Astrocyte (in vitro differentiated cells and primary cell): Measurements from ENCODE around the gene PEAR1. TPM values are rescaled to one million over a fixed set of nuclear protein-coding genes. Genes with fewer than 3 reads are reported as not detected.
A peak's percentile ranks its signal among the peaks of the same experiment; 100 is the strongest.

Source experiments
- DNase-seq: peaks from one replicate; pipeline ENCODE4 v3.0.0-alpha.2; 2010; ENCODE audit warnings: low read depth
- FAIRE-seq: peaks from 2 replicates; lab custom pipeline; 2011; peaks lifted over from hg19 to GRCh38; lab: Jason Lieb, UNC
- H2AFZ ChIP-seq: 2 replicates; pipeline ENCODE4 v1.6.0; 2012; ENCODE audit warnings: low read depth, low read length, inconsistent platforms
- H3K27ac ChIP-seq: 2 replicates; pipeline ENCODE4 v1.5.1; 2011; ENCODE audit warnings: low read depth, low read length, inconsistent platforms
- H3K27me3 ChIP-seq: 2 replicates; pipeline ENCODE4 v1.6.0; 2011; ENCODE audit warnings: low read length, inconsistent platforms; ENCODE audit not compliant: insufficient read depth
- H3K36me3 ChIP-seq: 2 replicates; pipeline ENCODE4 v1.5.1; 2011; ENCODE audit warnings: low read length, inconsistent platforms; ENCODE audit not compliant: insufficient read depth
- H3K4me1 ChIP-seq: 2 replicates; pipeline ENCODE4 v1.5.1; 2011; ENCODE audit warnings: low read length, inconsistent platforms; ENCODE audit not compliant: insufficient read depth
- H3K4me2 ChIP-seq: 2 replicates; pipeline ENCODE4 v1.6.0; 2012; ENCODE audit warnings: low read length, inconsistent platforms
- H3K4me3 ChIP-seq: 2 replicates; pipeline ENCODE4 v1.5.1; 2011; ENCODE audit warnings: low read depth, mild to moderate bottlenecking, low read length, inconsistent platforms; ENCODE audit not compliant: insufficient read depth
- H3K79me2 ChIP-seq: 2 replicates; pipeline ENCODE4 v1.6.0; 2012; ENCODE audit warnings: mild to moderate bottlenecking, low read length, inconsistent platforms; ENCODE audit not compliant: insufficient read depth
- H3K9ac ChIP-seq: 2 replicates; pipeline ENCODE4 v1.6.0; 2012; ENCODE audit warnings: mild to moderate bottlenecking, low read length, inconsistent platforms
- H3K9me3 ChIP-seq: 2 replicates; pipeline ENCODE4 v1.5.1; 2012; ENCODE audit warnings: low read depth, mild to moderate bottlenecking, low read length, inconsistent platforms; ENCODE audit not compliant: insufficient read depth
- H4K20me1 ChIP-seq: 2 replicates; pipeline ENCODE4 v1.6.0; 2012; ENCODE audit warnings: low read length, inconsistent platforms; ENCODE audit not compliant: insufficient read depth
- H3K27ac Mint-ChIP-seq: one replicate; pipeline ENCODE4 v1.8.0; 2021; ENCODE audit warnings: mild to moderate bottlenecking, mixed read lengths; ENCODE audit not compliant: unreplicated experiment
- H3K27me3 Mint-ChIP-seq: one replicate; pipeline ENCODE4 v1.8.0; 2021; ENCODE audit warnings: low read depth, mixed read lengths; ENCODE audit not compliant: unreplicated experiment
- H3K36me3 Mint-ChIP-seq: one replicate; pipeline ENCODE4 v1.8.0; 2021; ENCODE audit warnings: low read depth, mixed read lengths; ENCODE audit not compliant: unreplicated experiment
- H3K4me1 Mint-ChIP-seq: one replicate; pipeline ENCODE4 v1.8.0; 2021; ENCODE audit warnings: low read depth, mixed read lengths; ENCODE audit not compliant: unreplicated experiment
- H3K4me3 Mint-ChIP-seq: one replicate; pipeline ENCODE4 v1.8.0; 2021; ENCODE audit warnings: mild to moderate bottlenecking, moderate library complexity, mixed read lengths; ENCODE audit not compliant: unreplicated experiment
- H3K9me3 Mint-ChIP-seq: one replicate; pipeline ENCODE4 v1.8.0; 2021; ENCODE audit warnings: mild to moderate bottlenecking, mixed read lengths; ENCODE audit not compliant: unreplicated experiment
- CTCF ChIP-seq: IDR thresholded peaks from 2 replicates; pipeline ENCODE4 v1.5.1; 2011; ENCODE audit warnings: low read depth, mild to moderate bottlenecking, inconsistent platforms, low read length, moderate library complexity; ENCODE audit not compliant: insufficient read depth
- EZH2 ChIP-seq: IDR thresholded peaks from 2 replicates; pipeline ENCODE4 v1.6.1; 2012; ENCODE audit warnings: mild to moderate bottlenecking, low read length, inconsistent platforms; ENCODE audit not compliant: insufficient read depth
- total RNA-seq: library from RNA; stranded (reverse); gene quantifications from 2 replicates; pipeline ENCODE4 v1.2.1, GENCODE V29; 2021

Gene PEAR1
- total RNA-seq, 1 donor from 2014 or later = 17.3 TPM

GRCh38 chr1:156931211-156931952 is 37.9 kb downstream of the PEAR1 start:
- H3K27ac Mint-ChIP-seq = no peak overlapping the region
- Histone ChIP-seq H2AFZ (no peak overlapping the region), H3K27ac (no peak overlapping the region), H3K79me2 (no peaks in the 10 kb centered on the region), H3K4me3 (no peak overlapping the region), H3K4me2 (peak overlapping the region; percentile 45), H4K20me1 (no peaks in the 10 kb centered on the region), H3K4me1 (peaks cover 5% of the 10 kb centered on the region), H3K36me3 (no peaks in the 10 kb centered on the region), H3K9me3 (no peaks in the 10 kb centered on the region), H3K27me3 (peaks cover 7% of the 10 kb centered on the region), H3K9ac (no peak overlapping the region)
- H3K4me1 Mint-ChIP-seq = peaks cover 5% of the 10 kb centered on the region
- peaks cover 8% of the 10 kb centered on the region for H3K36me3 Mint-ChIP-seq
- FAIRE-seq (no peak), DNase-seq (peak; percentile 23)
- TF ChIP-seq EZH2 (no peak), CTCF (no peak)
- no peak overlapping the region for H3K4me3 Mint-ChIP-seq
- peaks cover 46% of the 10 kb centered on the region for H3K27me3 Mint-ChIP-seq
- peaks cover 1% of the 10 kb centered on the region for H3K9me3 Mint-ChIP-seq

- peaks cover 38% of the 10 kb centered on the region for H3K27me3 Mint-ChIP-seq
- peaks cover 10% of the 10 kb centered on the region for H3K36me3 Mint-ChIP-seq
- FAIRE-seq (no peak), DNase-seq (no peak)
- peaks cover 7% of the 10 kb centered on the region for H3K27me3 ChIP-seq
- no peak for TF ChIP-seq CTCF
- no peak for TF ChIP-seq EZH2
- H2AFZ ChIP-seq = no peak overlapping the region
- peaks cover 5% of the 10 kb centered on the region for H3K4me1 Mint-ChIP-seq
- H3K4me1 ChIP-seq = peaks cover 3% of the 10 kb centered on the region
- H4K20me1 ChIP-seq = no peaks in the 10 kb centered on the region
- H3K27ac ChIP-seq = no peak overlapping the region
- peaks cover 1% of the 10 kb centered on the region for H3K9me3 Mint-ChIP-seq
- no peaks in the 10 kb centered on the region for H3K79me2 ChIP-seq
- peak overlapping the region; percentile 45 for H3K4me2 ChIP-seq
- no peaks in the 10 kb centered on the region for H3K9me3 ChIP-seq
- no peak overlapping the region for H3K4me3 ChIP-seq
- H3K27ac Mint-ChIP-seq = no peak overlapping the region
- H3K4me3 Mint-ChIP-seq = no peak overlapping the region
- no peak overlapping the region for H3K9ac ChIP-seq
- H3K36me3 ChIP-seq = peaks cover 2% of the 10 kb centered on the region
Measured at GRCh38 chr1:156931974-156932710, 38.6 kb downstream of the PEAR1 start.
